Sigmoid colon (tissue), 7 donors: ENCODE measurements around the gene MIA2. TPM values are rescaled to one million over a fixed set of nuclear protein-coding genes. Genes with fewer than 3 reads are reported as not detected.
"Not testable (repeated sequence)": the region's sequence is repeated elsewhere in the genome, so short reads cannot be mapped to it uniquely, and the experiment has no call there.

ENCODE experiments used
- DNase-seq: peaks from one replicate; pipeline ENCODE4 v3.0.0-alpha.2; 2019
- H3K27ac ChIP-seq, 4 donors: fragments of 200-600 bp; sonication (generic); one replicate each; pipeline ENCODE4 v1.5.1; 2016 to 2019; ENCODE audit warnings: mild to moderate bottlenecking in 1 of 4
- H3K27me3 ChIP-seq, 3 donors: fragments of 200-600 bp; sonication (generic); one replicate each; pipeline ENCODE4 v1.5.1; 2019; ENCODE audit warnings: mild to moderate bottlenecking in 1 of 3
- H3K36me3 ChIP-seq, 4 donors: fragments of 200-600 bp; sonication (generic); one replicate each; pipeline ENCODE4 v1.5.1; 2016 to 2019
- H3K4me1 ChIP-seq, 4 donors: fragments of 200-600 bp; sonication (generic); one replicate each; pipeline ENCODE4 v1.5.1; 2017 to 2019
- H3K4me3 ChIP-seq, 4 donors: fragments of 200-600 bp; sonication (generic); one replicate each; pipeline ENCODE4 v1.5.1; 2017 to 2019; ENCODE audit warnings: mild to moderate bottlenecking in 2 of 4, moderate library complexity in 1 of 4
- H3K9me3 ChIP-seq, 4 donors: fragments of 200-600 bp in 3 of 4; sonication (generic) in 3 of 4; one replicate each; pipeline versions ENCODE4 v1.5.1 to v1.6.1; 2013 to 2019
- EP300 ChIP-seq, 4 donors: sonication (generic); formaldehyde crosslinking; IDR thresholded peaks; one replicate each; pipeline ENCODE4 v1.6.1; 2017; ENCODE audit warnings: antibody characterized with exemption in 4 of 4
- POLR2A ChIP-seq, 2 donors: fragments of 450-650 bp; IDR thresholded peaks; one replicate each; pipeline ENCODE4 v1.6.1; 2016; ENCODE audit warnings: antibody characterized with exemption in 2 of 2, mild to moderate bottlenecking in 2 of 2, moderate library complexity in 2 of 2
- POLR2AphosphoS5 ChIP-seq, 4 donors: sonication (generic); formaldehyde crosslinking; IDR thresholded peaks; one replicate each; pipeline ENCODE4 v1.6.1; 2017; ENCODE audit warnings: antibody characterized with exemption in 4 of 4
- WGBS, 2 donors: extraction: QIAGEN DNeasy Blood & Tissue Kit; methylation state at CpG; one replicate each; pipeline ENCODE4 v1.1.7; 2013; 5-methylcytosine and 5-hydroxymethylcytosine counted together
- intact Hi-C: fragments of 100-400 bp; cut with DNase I; formaldehyde crosslinking; loops from one replicate; pipeline ENCODE4 v1.15.1; 2023
- polyA plus RNA-seq, 3 donors: library from polyadenylated mRNA; stranded (reverse); fragments of 200-250 nt; gene quantifications; one replicate each; pipeline ENCODE4 v1.2.3, GENCODE V29; 2013
- total RNA-seq, 4 donors: library from RNA; depleted of rRNA; stranded (reverse); fragments of >200 nt; gene quantifications; one replicate each; pipeline ENCODE4 v1.1.0, GENCODE V29; 2016
- TF ChIP-seq, protein P1 (sequence below), 4 experiments: fragments of 450-650 bp in 3 of 4; fragments of 200-600 bp in 1 of 4; IDR thresholded peaks; one replicate each; pipeline ENCODE4 v1.5.1; 2016 to 2019; ENCODE audit warnings: antibody characterized with exemption in 4 of 4, mild to moderate bottlenecking in 3 of 4, moderate library complexity in 2 of 4
- donor health status: healthy with polysubstance abuse.
- donor health status: Bipolar disorder and iron deficiency.
- donor health status: healthy.

Gene MIA2
- total and polyA plus RNA-seq, 7 donors: 12.8 to 33.9 (median 18.1) TPM

DNA sequence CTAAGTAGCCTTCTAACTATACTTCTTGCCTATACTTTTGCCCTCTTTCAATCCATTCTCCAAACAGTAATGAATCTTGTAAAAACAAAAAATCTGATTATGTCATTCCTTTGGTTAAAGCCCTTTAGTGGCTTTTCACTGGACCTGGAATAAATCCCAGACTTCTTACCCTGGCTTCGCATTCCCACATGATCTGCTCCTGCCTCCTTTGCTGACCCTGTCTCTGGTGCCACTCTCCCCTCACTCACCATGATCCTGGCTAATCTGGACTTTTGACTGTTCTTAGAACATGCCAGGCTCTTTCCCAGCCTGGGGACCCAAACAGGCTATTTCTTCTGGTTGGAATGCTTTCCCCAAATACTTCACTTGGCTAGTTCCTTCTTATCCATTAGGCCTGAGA is 7.9 kb downstream of the MIA2 start:
- Histone ChIP-seq H3K4me3 (no peak overlapping the region), H3K27ac (no peak overlapping the region), H3K27me3 (no peaks in the 10 kb centered on the region), H3K36me3 (no peaks in the 10 kb centered on the region), H3K9me3 (no peaks in the 10 kb centered on the region), H3K4me1 (no peaks in the 10 kb centered on the region)
- TF ChIP-seq POLR2A (IDR thresholded peaks at IDR 0.05) (no peak), POLR2AphosphoS5 (IDR thresholded peaks at IDR 0.05) (no peak), EP300 (IDR thresholded peaks at IDR 0.05) (no peak)
- TF ChIP-seq, protein P1, sequence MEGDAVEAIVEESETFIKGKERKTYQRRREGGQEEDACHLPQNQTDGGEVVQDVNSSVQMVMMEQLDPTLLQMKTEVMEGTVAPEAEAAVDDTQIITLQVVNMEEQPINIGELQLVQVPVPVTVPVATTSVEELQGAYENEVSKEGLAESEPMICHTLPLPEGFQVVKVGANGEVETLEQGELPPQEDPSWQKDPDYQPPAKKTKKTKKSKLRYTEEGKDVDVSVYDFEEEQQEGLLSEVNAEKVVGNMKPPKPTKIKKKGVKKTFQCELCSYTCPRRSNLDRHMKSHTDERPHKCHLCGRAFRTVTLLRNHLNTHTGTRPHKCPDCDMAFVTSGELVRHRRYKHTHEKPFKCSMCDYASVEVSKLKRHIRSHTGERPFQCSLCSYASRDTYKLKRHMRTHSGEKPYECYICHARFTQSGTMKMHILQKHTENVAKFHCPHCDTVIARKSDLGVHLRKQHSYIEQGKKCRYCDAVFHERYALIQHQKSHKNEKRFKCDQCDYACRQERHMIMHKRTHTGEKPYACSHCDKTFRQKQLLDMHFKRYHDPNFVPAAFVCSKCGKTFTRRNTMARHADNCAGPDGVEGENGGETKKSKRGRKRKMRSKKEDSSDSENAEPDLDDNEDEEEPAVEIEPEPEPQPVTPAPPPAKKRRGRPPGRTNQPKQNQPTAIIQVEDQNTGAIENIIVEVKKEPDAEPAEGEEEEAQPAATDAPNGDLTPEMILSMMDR (IDR thresholded peaks at IDR 0.05): no peak
- DNase-seq: no peak
- intact Hi-C loops: no loop called here
- WGBS, 2 donors: 85 to 89% methylated on average over 1 of the region's 1 CpG

DNA sequence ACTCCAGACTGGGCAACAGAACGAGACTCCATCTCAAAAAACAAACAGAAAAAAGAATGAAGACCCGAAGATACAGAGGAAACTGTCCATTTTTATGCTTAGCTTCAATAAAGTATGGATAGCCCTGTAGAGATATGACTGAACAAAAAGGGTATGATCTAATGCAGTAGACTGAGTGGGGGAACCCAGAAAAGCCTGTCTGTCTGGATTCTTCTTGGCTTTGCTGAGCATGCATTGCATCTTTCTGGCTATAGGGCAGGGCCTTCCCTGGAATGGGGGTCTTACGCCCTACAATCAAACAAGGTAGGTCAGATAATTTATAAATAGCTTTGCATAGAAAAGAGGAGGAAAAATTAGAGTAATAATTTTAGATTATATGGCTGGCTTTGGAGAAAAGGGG is 10.1 kb downstream of the MIA2 start:
- Histone ChIP-seq H3K27ac (no peak overlapping the region), H3K36me3 (no peaks in the 10 kb centered on the region), H3K27me3 (no peaks in the 10 kb centered on the region), H3K4me3 (no peak overlapping the region), H3K4me1 (no peaks in the 10 kb centered on the region), H3K9me3 (no peaks in the 10 kb centered on the region)
- intact Hi-C loops: no loop called here
- DNase-seq: no peak
- WGBS, 2 donors: 84 to 92% methylated on average over 3 of the region's 3 CpGs
- no peak for TF ChIP-seq POLR2A (IDR thresholded peaks at IDR 0.05)
- TF ChIP-seq EP300 (IDR thresholded peaks at IDR 0.05): no peak
- TF ChIP-seq POLR2AphosphoS5 (IDR thresholded peaks at IDR 0.05): no peak
- TF ChIP-seq, protein P1 (IDR thresholded peaks at IDR 0.05): no peak

DNA sequence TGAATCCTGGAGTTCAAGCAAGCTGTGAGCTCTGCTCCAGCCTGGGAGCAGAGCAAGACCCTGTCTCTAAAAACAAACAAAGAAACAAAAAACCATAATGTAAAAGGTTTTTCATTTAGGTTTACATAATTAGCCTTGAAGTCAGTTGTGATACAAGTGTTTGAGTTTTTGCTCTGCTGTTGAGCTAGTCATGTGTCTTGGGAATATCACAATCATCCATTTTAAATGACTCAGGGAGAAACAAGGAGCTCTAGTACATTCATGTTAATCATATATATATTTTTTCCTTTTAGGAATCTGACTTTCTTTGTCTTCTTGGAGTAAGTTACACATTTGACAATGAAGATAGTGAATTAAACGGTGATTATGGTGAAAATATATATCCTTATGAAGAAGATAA is 12.9 kb downstream of the MIA2 start:
- 90 to 92% methylated on average over 1 of the region's 1 CpG for WGBS, 2 donors
- Histone ChIP-seq H3K9me3 (no peaks in the 10 kb centered on the region), H3K4me1 (no peaks in the 10 kb centered on the region), H3K27ac (no peak overlapping the region), H3K27me3 (no peaks in the 10 kb centered on the region), H3K4me3 (no peak overlapping the region), H3K36me3 (no peaks in the 10 kb centered on the region)
- intact Hi-C loops: no loop called here
- no peak for DNase-seq
- no peak for TF ChIP-seq POLR2A (IDR thresholded peaks at IDR 0.05)
- TF ChIP-seq EP300 (IDR thresholded peaks at IDR 0.05): no peak
- TF ChIP-seq, protein P1 (IDR thresholded peaks at IDR 0.05): no peak
- TF ChIP-seq POLR2AphosphoS5 (IDR thresholded peaks at IDR 0.05): no peak

DNA sequence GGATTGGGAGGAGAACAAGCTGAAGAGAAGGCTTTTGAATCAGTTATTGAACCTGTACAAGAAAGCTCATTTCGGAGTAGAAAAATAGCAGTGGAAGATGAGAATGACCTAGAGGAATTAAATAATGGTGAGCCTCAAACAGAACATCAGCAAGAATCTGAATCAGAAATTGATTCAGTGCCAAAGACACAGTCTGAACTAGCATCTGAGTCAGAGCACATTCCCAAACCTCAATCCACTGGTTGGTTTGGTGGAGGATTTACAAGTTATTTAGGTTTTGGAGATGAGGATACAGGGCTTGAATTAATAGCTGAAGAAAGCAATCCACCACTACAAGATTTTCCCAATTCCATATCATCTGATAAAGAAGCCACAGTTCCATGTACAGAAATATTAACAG is 13.5 kb downstream of the MIA2 start:
- TF ChIP-seq EP300 (IDR thresholded peaks at IDR 0.05): no peak
- no peak for TF ChIP-seq POLR2AphosphoS5 (IDR thresholded peaks at IDR 0.05)
- TF ChIP-seq, protein P1 (IDR thresholded peaks at IDR 0.05): no peak
- no peak for TF ChIP-seq POLR2A (IDR thresholded peaks at IDR 0.05)
- Histone ChIP-seq H3K4me1 (no peaks in the 10 kb centered on the region), H3K9me3 (no peaks in the 10 kb centered on the region), H3K27me3 (no peaks in the 10 kb centered on the region), H3K4me3 (no peak overlapping the region), H3K36me3 (no peaks in the 10 kb centered on the region), H3K27ac (no peak overlapping the region)
- WGBS, 2 donors: 90 to 92% methylated on average over 1 of the region's 1 CpG
- intact Hi-C loops: no loop called here
- no peak for DNase-seq

DNA sequence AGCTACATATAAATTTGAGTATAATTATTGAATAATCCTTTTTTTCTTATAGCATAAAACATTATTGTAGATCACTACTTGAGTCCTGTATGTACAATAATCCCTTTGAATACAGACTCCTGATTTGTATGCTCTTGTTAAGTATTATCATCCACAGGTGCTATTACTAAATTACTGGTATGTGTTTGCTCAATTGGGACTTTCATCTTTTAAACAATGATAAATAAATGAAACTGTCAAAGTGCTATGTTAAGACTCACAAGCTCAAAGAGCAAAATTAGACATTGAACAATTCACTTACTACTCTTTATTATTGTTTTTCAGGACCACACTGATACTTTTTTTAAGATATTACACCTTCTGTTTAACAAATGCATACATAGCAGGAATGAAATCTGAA is 17.8 kb downstream of the MIA2 start:
- no peaks in the 10 kb centered on the region for H3K27me3 ChIP-seq
- no peak for TF ChIP-seq POLR2A (IDR thresholded peaks at IDR 0.05)
- TF ChIP-seq EP300 (IDR thresholded peaks at IDR 0.05): no peak
- TF ChIP-seq, protein P1 (IDR thresholded peaks at IDR 0.05): no peak
- TF ChIP-seq POLR2AphosphoS5 (IDR thresholded peaks at IDR 0.05): no peak
- intact Hi-C loops: no loop called here
- H3K27ac ChIP-seq: no peak overlapping the region
- no peaks in the 10 kb centered on the region for H3K4me1 ChIP-seq
- H3K4me3 ChIP-seq: no peak overlapping the region
- no peaks in the 10 kb centered on the region for H3K9me3 ChIP-seq
- H3K36me3 ChIP-seq: no peaks in the 10 kb centered on the region
- no peak for DNase-seq

DNA sequence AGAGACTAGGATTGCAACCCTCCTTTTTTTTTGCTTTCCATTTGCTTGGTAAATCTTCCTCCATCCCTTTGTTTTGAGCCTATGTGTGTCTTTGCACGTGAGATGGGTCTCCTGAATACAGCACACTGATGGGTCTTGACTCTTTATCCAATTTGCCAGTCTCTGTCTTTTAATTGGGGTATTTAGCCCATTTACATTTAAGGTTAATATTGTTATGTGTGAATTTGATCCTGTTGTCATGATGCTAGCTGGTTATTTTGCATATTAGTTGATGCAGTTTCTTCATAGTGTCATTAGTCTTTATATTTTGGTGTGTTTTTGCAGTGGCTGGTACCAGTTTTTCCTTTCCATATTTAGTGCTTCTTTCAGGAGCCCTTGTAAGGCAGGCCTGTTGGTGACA is 23.7 kb downstream of the MIA2 start:
- WGBS, 2 donors: 83 to 88% methylated on average over 1 of the region's 1 CpG
- intact Hi-C loops, H3K36me3 ChIP-seq, DNase-seq, H3K9me3 ChIP-seq, H3K27me3 ChIP-seq, H3K27ac ChIP-seq, H3K4me1 ChIP-seq, H3K4me3 ChIP-seq: not testable (repeated sequence)
